ENCODE data around the gene SHMT2.

- TF ChIP-seq, protein P1, sequence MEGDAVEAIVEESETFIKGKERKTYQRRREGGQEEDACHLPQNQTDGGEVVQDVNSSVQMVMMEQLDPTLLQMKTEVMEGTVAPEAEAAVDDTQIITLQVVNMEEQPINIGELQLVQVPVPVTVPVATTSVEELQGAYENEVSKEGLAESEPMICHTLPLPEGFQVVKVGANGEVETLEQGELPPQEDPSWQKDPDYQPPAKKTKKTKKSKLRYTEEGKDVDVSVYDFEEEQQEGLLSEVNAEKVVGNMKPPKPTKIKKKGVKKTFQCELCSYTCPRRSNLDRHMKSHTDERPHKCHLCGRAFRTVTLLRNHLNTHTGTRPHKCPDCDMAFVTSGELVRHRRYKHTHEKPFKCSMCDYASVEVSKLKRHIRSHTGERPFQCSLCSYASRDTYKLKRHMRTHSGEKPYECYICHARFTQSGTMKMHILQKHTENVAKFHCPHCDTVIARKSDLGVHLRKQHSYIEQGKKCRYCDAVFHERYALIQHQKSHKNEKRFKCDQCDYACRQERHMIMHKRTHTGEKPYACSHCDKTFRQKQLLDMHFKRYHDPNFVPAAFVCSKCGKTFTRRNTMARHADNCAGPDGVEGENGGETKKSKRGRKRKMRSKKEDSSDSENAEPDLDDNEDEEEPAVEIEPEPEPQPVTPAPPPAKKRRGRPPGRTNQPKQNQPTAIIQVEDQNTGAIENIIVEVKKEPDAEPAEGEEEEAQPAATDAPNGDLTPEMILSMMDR (conservative IDR thresholded peaks at IDR 0.05; ENCODE audit: low read depth, low read length), result no peak
- no peak for TF ChIP-seq EZH2 (IDR thresholded peaks at IDR 0.05; ENCODE audit: low read length, unreplicated experiment)
Measured at GRCh38 chr12:57207731-57208630, 21.5 kb upstream of the SHMT2 start.
